Stimulated activated CD8-positive, alpha-beta memory T cell treated with anti-CD3 and anti-CD28 coated beads, Interleukin-4, amount 100 ng/mL, for 1 hour (primary cell): ENCODE data around the gene KRTAP4-2.
"Not testable (repeated sequence)": the region's sequence is repeated elsewhere in the genome, so short reads cannot be mapped to it uniquely, and the experiment has no call there.

ENCODE experiments used
- DNase-seq, 2 donors: peaks; one replicate each; pipeline ENCODE4 v3.0.0-alpha.2; 2020; ENCODE audit warnings: low read depth in 2 of 2, low spot score in 1 of 2

KRTAP4-2 gene

GRCh38 chr17:41177727-41178271, at the start of gene KRTAP4-2:
KRTAP4-2 (minus strand) TSS chr17:41178221; CDS start chr17:41178164, 57 bp downstream.
- no peak for DNase-seq

- DNase-seq = not testable (repeated sequence)
Measured at GRCh38 chr17:41226598-41227095, 48.6 kb upstream of the KRTAP4-2 start, which contains the start of gene KRTAP9-2. KRTAP9-2 (plus strand) TSS chr17:41226648; CDS start chr17:41226655, 7 bp downstream.

- no peak for DNase-seq
Measured at GRCh38 chr17:41226051-41226450, 48.0 kb upstream of the KRTAP4-2 start.

GRCh38 chr17:41223821-41224220, 45.8 kb upstream of the KRTAP4-2 start:
- no peak for DNase-seq

- no peak for DNase-seq
Measured at GRCh38 chr17:41215681-41216080, 37.7 kb upstream of the KRTAP4-2 start.

GRCh38 chr17:41212524-41213169, 34.6 kb upstream of the KRTAP4-2 start:
- DNase-seq = no peak

GRCh38 chr17:41211845-41212466, 33.9 kb upstream of the KRTAP4-2 start:
- DNase-seq = no peak

- no peak for DNase-seq
Measured at GRCh38 chr17:41199421-41200078, 21.5 kb upstream of the KRTAP4-2 start.

- DNase-seq = no peak
Measured at GRCh38 chr17:41196068-41196467, 18.0 kb upstream of the KRTAP4-2 start.

- no peak for DNase-seq
Measured at GRCh38 chr17:41190328-41190727, 12.3 kb upstream of the KRTAP4-2 start.

GRCh38 chr17:41189837-41190318, 11.9 kb upstream of the KRTAP4-2 start, which contains the start of gene KRTAP9-1:
KRTAP9-1 (plus strand) TSS chr17:41189887; CDS start chr17:41189887, 0 bp downstream.
- not testable (repeated sequence) for DNase-seq

GRCh38 chr17:41186872-41187271, 8.9 kb upstream of the KRTAP4-2 start:
- no peak for DNase-seq

- DNase-seq = no peak
Measured at GRCh38 chr17:41185001-41185400, 7.0 kb upstream of the KRTAP4-2 start.

GRCh38 chr17:41184480-41184961, 6.5 kb upstream of the KRTAP4-2 start, which contains the start of gene KRTAP4-1:
KRTAP4-1 (minus strand) TSS chr17:41184911; CDS start chr17:41184854, 57 bp downstream.
- DNase-seq = no peak

- no peak for DNase-seq
Measured at GRCh38 chr17:41178843-41179616, 1.0 kb upstream of the KRTAP4-2 start.

- no peak for DNase-seq
Measured at GRCh38 chr17:41178341-41178740, 320 bp upstream of the KRTAP4-2 start.

- DNase-seq = no peak
Measured at GRCh38 chr17:41176744-41177387, 1.2 kb downstream of the KRTAP4-2 start.

GRCh38 chr17:41171886-41172285, 6.1 kb downstream of the KRTAP4-2 start:
- DNase-seq = no peak

- DNase-seq = no peak
Measured at GRCh38 chr17:41168121-41168520, 9.9 kb downstream of the KRTAP4-2 start, which contains the start of gene KRTAP4-3. KRTAP4-3 (minus strand) TSS chr17:41168221; CDS start chr17:41168172, 49 bp downstream.

- no peak for DNase-seq
Measured at GRCh38 chr17:41167561-41167960, 10.5 kb downstream of the KRTAP4-2 start.
